ENCODE results near the gene TIGD3. TPM values are rescaled to one million over a fixed set of nuclear protein-coding genes. Genes with fewer than 3 reads are reported as not detected.

Gene TIGD3
- total and polyA plus RNA-seq, 2 of the 13 experiments (the other 11 are each of a cell fraction or from before 2014, with no cell fraction given), result 0.49 to 4.9 TPM

DNA sequence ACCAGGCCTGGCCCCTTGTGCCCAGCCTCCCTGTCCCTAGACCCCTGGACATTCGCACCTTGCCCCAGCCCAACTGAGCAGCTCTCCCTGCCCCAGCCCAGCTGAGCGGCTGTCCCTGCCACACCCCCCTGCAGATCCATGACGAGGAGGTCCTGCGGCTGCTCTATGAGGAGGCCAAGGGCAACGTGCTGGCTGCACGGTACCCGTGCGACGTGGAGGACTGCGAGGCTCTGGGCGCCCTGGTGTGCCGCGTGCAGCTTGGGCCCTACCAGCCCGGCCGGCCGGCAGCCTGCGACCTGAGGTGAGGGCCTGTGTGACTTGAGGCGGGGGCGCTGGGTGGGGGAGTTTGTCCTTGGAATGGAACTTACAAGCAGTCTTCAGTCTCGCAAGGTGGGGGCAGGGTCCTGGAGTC is 39.6 kb downstream of the TIGD3 start:
- no TSS peak for BruUV-seq (replicated peaks)
- Histone ChIP-seq H3K27me3 (ENCODE audit: control insufficient read depth in 1 of 2, insufficient read depth in 2 of 2, low read length in 2 of 2) (no peaks in the 10 kb centered on the region), H2AFZ (ENCODE audit: low read length) (no peak overlapping the region), H3K79me2 (ENCODE audit: insufficient read depth, low read length) (no peaks in the 10 kb centered on the region), H3K9ac (ENCODE audit: insufficient read depth, low read depth, low read length) (no peak overlapping the region), H3K4me1 (ENCODE audit: insufficient read depth, low read length) (peaks cover 2% of the 10 kb centered on the region; the same call in 1 of the 2 replicates), H3K4me2 (ENCODE audit: low read depth, low read length) (no peak overlapping the region), H4K20me1 (ENCODE audit: insufficient read depth, low read length) (no peaks in the 10 kb centered on the region), H3K4me3 (replicated peaks in 1 of 3; ENCODE audit: insufficient read depth in 1 of 3, low read depth in 2 of 3, low read length in 3 of 3) (no peak overlapping the region), H3K27ac (ENCODE audit: extremely low read length, insufficient read depth, low read length) (no peak overlapping the region), H3K36me3 (replicated peaks in 1 of 2; ENCODE audit: control insufficient read depth in 1 of 2, insufficient read depth in 2 of 2, low read length in 2 of 2) (peaks cover 12 to 21% of the 10 kb centered on the region in 2 experiments; a peak in 3 of 5 replicates), H3K9me3 (ENCODE audit: low read length) (no peaks in the 10 kb centered on the region)
- POLR2A ChIA-PET, result interaction anchor here (1.8 to 16.8 kb wide), 2 partner anchors 23 to 26 kb away, joined by 4 to 433 read pairs; partner anchors contain the start of gene NEAT1
- DNase-seq (ENCODE audit: low spot score) (no peak), FAIRE-seq (no peak), ATAC-seq (no peak)
- CTCF ChIA-PET (ENCODE audit: low intra/inter-chr PET ratio, low total read pairs), result no interaction called here
- over 99% methylated on average over 14 of the region's 20 CpGs for WGBS (ENCODE audit: low lambda C conversion rate)
- intact Hi-C loops (cut with micrococcal nuclease; ENCODE audit: unreplicated experiment), result no loop called here
- in situ Hi-C loops (cut with HindIII; ENCODE audit: extremely low pct_ligation_motif_present, low pct_unique_long_range_greater_than_20kb), result no loop called here
- TF ChIP-seq MED13 (CRISPR knock-in tag; IDR thresholded peaks at IDR 0.05) (no peak), NR2F6 (IDR thresholded peaks at IDR 0.05) (no peak), NR2F6 (CRISPR knock-in tag; IDR thresholded peaks at IDR 0.05) (no peak), ZMYM4 (CRISPR knock-in tag; IDR thresholded peaks at IDR 0.05) (no peak), HDAC2 (CRISPR knock-in tag; IDR thresholded peaks at IDR 0.05) (no peak), AHDC1 (CRISPR knock-in tag; IDR thresholded peaks at IDR 0.05; ENCODE audit: borderline replicate concordance) (no peak), TAF1 (CRISPR knock-in tag; IDR thresholded peaks at IDR 0.05) (no peak), NRL (CRISPR knock-in tag; IDR thresholded peaks at IDR 0.05; ENCODE audit: borderline replicate concordance) (no peak), GMEB2 (CRISPR knock-in tag; IDR thresholded peaks at IDR 0.05; ENCODE audit: low read depth) (no peak), ZNF343 (CRISPR knock-in tag; IDR thresholded peaks at IDR 0.05) (no peak), E2F2 (CRISPR knock-in tag; IDR thresholded peaks at IDR 0.05; ENCODE audit: borderline replicate concordance) (no peak), MXD4 (CRISPR knock-in tag; IDR thresholded peaks at IDR 0.05) (no peak), JUNB (CRISPR knock-in tag; IDR thresholded peaks at IDR 0.05; ENCODE audit: borderline replicate concordance) (no peak)
- TF ChIP-seq, protein P1, sequence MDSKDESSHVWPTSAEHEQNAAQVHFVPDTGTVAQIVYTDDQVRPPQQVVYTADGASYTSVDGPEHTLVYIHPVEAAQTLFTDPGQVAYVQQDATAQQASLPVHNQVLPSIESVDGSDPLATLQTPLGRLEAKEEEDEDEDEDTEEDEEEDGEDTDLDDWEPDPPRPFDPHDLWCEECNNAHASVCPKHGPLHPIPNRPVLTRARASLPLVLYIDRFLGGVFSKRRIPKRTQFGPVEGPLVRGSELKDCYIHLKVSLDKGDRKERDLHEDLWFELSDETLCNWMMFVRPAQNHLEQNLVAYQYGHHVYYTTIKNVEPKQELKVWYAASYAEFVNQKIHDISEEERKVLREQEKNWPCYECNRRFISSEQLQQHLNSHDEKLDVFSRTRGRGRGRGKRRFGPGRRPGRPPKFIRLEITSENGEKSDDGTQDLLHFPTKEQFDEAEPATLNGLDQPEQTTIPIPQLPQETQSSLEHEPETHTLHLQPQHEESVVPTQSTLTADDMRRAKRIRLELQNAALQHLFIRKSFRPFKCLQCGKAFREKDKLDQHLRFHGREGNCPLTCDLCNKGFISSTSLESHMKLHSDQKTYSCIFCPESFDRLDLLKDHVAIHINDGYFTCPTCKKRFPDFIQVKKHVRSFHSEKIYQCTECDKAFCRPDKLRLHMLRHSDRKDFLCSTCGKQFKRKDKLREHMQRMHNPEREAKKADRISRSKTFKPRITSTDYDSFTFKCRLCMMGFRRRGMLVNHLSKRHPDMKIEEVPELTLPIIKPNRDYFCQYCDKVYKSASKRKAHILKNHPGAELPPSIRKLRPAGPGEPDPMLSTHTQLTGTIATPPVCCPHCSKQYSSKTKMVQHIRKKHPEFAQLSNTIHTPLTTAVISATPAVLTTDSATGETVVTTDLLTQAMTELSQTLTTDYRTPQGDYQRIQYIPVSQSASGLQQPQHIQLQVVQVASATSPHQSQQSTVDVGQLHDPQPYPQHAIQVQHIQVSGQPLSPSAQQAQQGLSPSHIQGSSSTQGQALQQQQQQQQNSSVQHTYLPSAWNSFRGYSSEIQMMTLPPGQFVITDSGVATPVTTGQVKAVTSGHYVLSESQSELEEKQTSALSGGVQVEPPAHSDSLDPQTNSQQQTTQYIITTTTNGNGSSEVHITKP (CRISPR knock-in tag; IDR thresholded peaks at IDR 0.05; ENCODE audit: low read depth), result no peak
